ENCODE measurements around the gene DOCK11. TPM values are rescaled to one million over a fixed set of nuclear protein-coding genes. Genes with fewer than 3 reads are reported as not detected.

DOCK11 gene
- total and polyA plus RNA-seq, 2 donors (not counting 3 experiments of a cell fraction or from before 2014, with no cell fraction given), result 0.37 to 0.86 TPM

- FAIRE-seq (no peak), DNase-seq (ENCODE audit: low read depth, low spot score) (no peak)
- Histone ChIP-seq H2AFZ (ENCODE audit: low read depth, low read length) (no peak overlapping the region), H3K4me2 (ENCODE audit: insufficient read depth, low read length) (no peak overlapping the region), H3K4me1 (ENCODE audit: control insufficient read depth, extremely low read depth, insufficient read depth, low read length) (no peaks in the 10 kb centered on the region), H3K9me1 (replicated peaks; ENCODE audit: control insufficient read depth, extremely low read depth, insufficient read depth, low read length) (no peaks in the 10 kb centered on the region), H3K9me3 (replicated peaks; ENCODE audit: control insufficient read depth, insufficient read depth, low read length) (no peaks in the 10 kb centered on the region), H3K9ac (replicated peaks; ENCODE audit: extremely low read depth, insufficient read depth, low read length) (no peak overlapping the region), H3K79me2 (ENCODE audit: control insufficient read depth, insufficient read depth, low read length) (no peaks in the 10 kb centered on the region), H3K27me3 (ENCODE audit: control insufficient read depth in 2 of 2, insufficient read depth in 2 of 2, low read length in 2 of 2) (peaks cover 0 to 1% of the 10 kb centered on the region in 2 experiments), H4K20me1 (replicated peaks; ENCODE audit: control insufficient read depth, extremely low read depth, insufficient read depth, low read length) (no peaks in the 10 kb centered on the region), H3K4me3 (replicated peaks in 1 of 3; ENCODE audit: insufficient read depth in 1 of 3, low read depth in 1 of 3, low read length in 3 of 3) (no peak overlapping the region), H3K36me3 (ENCODE audit: control insufficient read depth in 2 of 2, extremely low read depth in 1 of 2, insufficient read depth in 2 of 2, low read length in 2 of 2) (no peaks in the 10 kb centered on the region), H3K27ac (ENCODE audit: insufficient read depth, low read depth, low read length) (no peak overlapping the region)
- BruUV-seq (replicated peaks), result no TSS peak
- CTCF ChIA-PET, result no interaction called here
- dilution Hi-C loops (cut with MboI; ENCODE audit: extremely low pct_ligation_motif_present, low sequenced_read_pairs), result no loop called here
- intact Hi-C loops (cut with micrococcal nuclease), result no loop called here
- no peak for TF ChIP-seq JUN (IDR thresholded peaks at IDR 0.05; ENCODE audit: borderline replicate concordance, insufficient read depth, insufficient read length, low read depth)
- POLR2A ChIA-PET, result no interaction called here
These were observed 100.0 kb downstream of the DOCK11 start for GRCh38 chrX:118595501-118596042.

- intact Hi-C loops (cut with micrococcal nuclease), result no loop called here
- dilution Hi-C loops (cut with MboI; ENCODE audit: extremely low pct_ligation_motif_present, low sequenced_read_pairs), result no loop called here
- Histone ChIP-seq H3K9me3 (replicated peaks; ENCODE audit: control insufficient read depth, insufficient read depth, low read length) (no peaks in the 10 kb centered on the region), H3K27me3 (ENCODE audit: control insufficient read depth in 2 of 2, insufficient read depth in 2 of 2, low read length in 2 of 2) (peaks cover 0 to 1% of the 10 kb centered on the region in 2 experiments), H3K27ac (ENCODE audit: insufficient read depth, low read depth, low read length) (no peak overlapping the region), H3K36me3 (ENCODE audit: control insufficient read depth in 2 of 2, extremely low read depth in 1 of 2, insufficient read depth in 2 of 2, low read length in 2 of 2) (no peaks in the 10 kb centered on the region), H3K9me1 (replicated peaks; ENCODE audit: control insufficient read depth, extremely low read depth, insufficient read depth, low read length) (no peaks in the 10 kb centered on the region), H2AFZ (ENCODE audit: low read depth, low read length) (no peak overlapping the region), H3K4me2 (ENCODE audit: insufficient read depth, low read length) (no peak overlapping the region), H3K79me2 (ENCODE audit: control insufficient read depth, insufficient read depth, low read length) (no peaks in the 10 kb centered on the region), H3K4me1 (ENCODE audit: control insufficient read depth, extremely low read depth, insufficient read depth, low read length) (no peaks in the 10 kb centered on the region), H3K9ac (replicated peaks; ENCODE audit: extremely low read depth, insufficient read depth, low read length) (no peak overlapping the region), H3K4me3 (replicated peaks in 1 of 3; ENCODE audit: insufficient read depth in 1 of 3, low read depth in 1 of 3, low read length in 3 of 3) (no peak overlapping the region), H4K20me1 (replicated peaks; ENCODE audit: control insufficient read depth, extremely low read depth, insufficient read depth, low read length) (no peaks in the 10 kb centered on the region)
- ChIA-PET POLR2A (no interaction called here), CTCF (no interaction called here)
- TF ChIP-seq GATA2 (IDR thresholded peaks at IDR 0.05; ENCODE audit: insufficient read depth, insufficient read length, low read depth, low read length) (no peak), FOS (IDR thresholded peaks at IDR 0.05; ENCODE audit: borderline replicate concordance, insufficient read depth, low read length) (no peak), CTCF (IDR thresholded peaks at IDR 0.05; ENCODE audit: extremely low read depth in 1 of 2, insufficient read depth in 1 of 2, low read depth in 1 of 2, low read length in 2 of 2) (no peak), MAX (IDR thresholded peaks at IDR 0.05; ENCODE audit: insufficient read depth, insufficient read length) (no peak), EZH2 (IDR thresholded peaks at IDR 0.05; ENCODE audit: borderline replicate concordance, low read depth, low read length, severe bottlenecking) (no peak), POLR2AphosphoS5 (IDR thresholded peaks at IDR 0.05; ENCODE audit: insufficient read depth, low read depth, low read length) (no peak), JUN (IDR thresholded peaks at IDR 0.05; ENCODE audit: borderline replicate concordance, insufficient read depth, insufficient read length, low read depth) (no peak)
- DNase-seq (ENCODE audit: low read depth, low spot score) (no peak), FAIRE-seq (no peak)
- BruUV-seq (replicated peaks), result no TSS peak
These were observed 100.8 kb downstream of the DOCK11 start for GRCh38 chrX:118596390-118596789.
